T-cell (primary cell): ENCODE measurements around the gene ABCA13. TPM values are rescaled to one million over a fixed set of nuclear protein-coding genes. Genes with fewer than 3 reads are reported as not detected.
A peak's percentile ranks its signal among the peaks of the same experiment; 100 is the strongest.

Experiments
- ATAC-seq, 4 experiments: fragments of 200-7000 bp in 3 of 4; fragments of 150-1000 bp in 1 of 4; cut with Tn5 transposase; replicated peaks in 1 of 4; 1 replicate in 3 of 4; 2 replicates in 1 of 4; pipeline ENCODE4 v1.10.0; 2021; ENCODE audit warnings: moderate library complexity in 3 of 4, mild to moderate bottlenecking in 2 of 4, moderate number of reproducible peaks in 1 of 4
- CTCF ChIA-PET, 2 donors: fragments of 300-600 bp; sonication (Branson Sonifier 250); formaldehyde crosslinking; loops; one replicate each; lab custom pipeline; 2022; ENCODE audit warnings: antibody characterized with exemption in 2 of 2; lab: Charles Lee
- POLR2A ChIA-PET, 2 donors: fragments of 300-600 bp; sonication (Branson Sonifier 250); formaldehyde crosslinking; loops; one replicate each; lab custom pipeline; 2022; ENCODE audit warnings: antibody characterized with exemption in 2 of 2; lab: Charles Lee
- DNase-seq, 35 experiments: peaks; one replicate each; pipeline versions ENCODE4 v3.0.0 to v3.0.0-alpha.2; 2013 to 2023
- H3K27ac ChIP-seq: one replicate; pipeline ENCODE4 v1.5.1; 2013; ENCODE audit warnings: low read length
- H3K27me3 ChIP-seq, 2 experiments: replicated peaks in 1 of 2; 1 replicate in 1 of 2; 2 replicates in 1 of 2; pipeline versions ENCODE4 v1.6.1 to v1.7.0; 2013; ENCODE audit warnings: low read length in 1 of 2, mixed read lengths in 1 of 2; ENCODE audit not compliant: control insufficient read depth in 2 of 2, insufficient read depth in 2 of 2; ENCODE audit errors: extremely low read depth in 1 of 2
- H3K36me3 ChIP-seq, 2 donors: 1 replicate in 1 of 2; 2 replicates in 1 of 2; pipeline versions ENCODE4 v1.6.1 to v1.7.0; 2013; ENCODE audit warnings: low read length in 1 of 2; ENCODE audit not compliant: control insufficient read depth in 2 of 2, insufficient read depth in 1 of 2; ENCODE audit errors: extremely low read depth in 1 of 2
- H3K4me1 ChIP-seq, 2 experiments: 1 replicate in 1 of 2; 2 replicates in 1 of 2; pipeline versions ENCODE4 v1.6.1 to v1.7.0; 2013; ENCODE audit warnings: low read length in 2 of 2, mixed read lengths in 1 of 2; ENCODE audit not compliant: insufficient read depth in 2 of 2, control insufficient read depth in 1 of 2; ENCODE audit errors: extremely low read depth in 1 of 2
- H3K4me3 ChIP-seq, 2 donors: 1 replicate in 1 of 2; 2 replicates in 1 of 2; pipeline versions ENCODE4 v1.5.1 to v1.7.0; 2013; ENCODE audit warnings: mild to moderate bottlenecking in 2 of 2, low read length in 1 of 2, moderate library complexity in 1 of 2; ENCODE audit not compliant: control insufficient read depth in 1 of 2; ENCODE audit errors: extremely low read depth in 1 of 2
- H3K9me3 ChIP-seq: 2 replicates; pipeline ENCODE4 v1.7.0; 2013
- H3K27ac Mint-ChIP-seq, 2 donors: one replicate each; pipeline ENCODE4 v1.8.0; 2020 to 2021; ENCODE audit warnings: mild to moderate bottlenecking in 2 of 2, mixed read lengths in 2 of 2
- H3K27me3 Mint-ChIP-seq, 2 donors: one replicate each; pipeline ENCODE4 v1.8.0; 2021 to 2022; ENCODE audit warnings: mixed read lengths in 2 of 2
- H3K36me3 Mint-ChIP-seq: one replicate; pipeline ENCODE4 v1.8.0; 2021; ENCODE audit warnings: mixed read lengths
- H3K4me1 Mint-ChIP-seq, 3 donors: one replicate each; pipeline ENCODE4 v1.8.0; 2020 to 2022; ENCODE audit warnings: mixed read lengths in 3 of 3, mild to moderate bottlenecking in 1 of 3
- H3K4me3 Mint-ChIP-seq, 3 donors: one replicate each; pipeline ENCODE4 v1.8.0; 2020 to 2022; ENCODE audit warnings: mild to moderate bottlenecking in 3 of 3, mixed read lengths in 3 of 3, moderate library complexity in 3 of 3
- H3K9me3 Mint-ChIP-seq, 3 donors: one replicate each; pipeline ENCODE4 v1.8.0; 2020 to 2022; ENCODE audit warnings: mixed read lengths in 3 of 3
- WGBS: methylation state at CpG from one replicate; pipeline ENCODE4 v1.1.5; 2013; ENCODE audit warnings: missing lambda C conversion rate; ENCODE audit not compliant: insufficient coverage; 5-methylcytosine and 5-hydroxymethylcytosine counted together
- total RNA-seq, 35 experiments: library from RNA in 6 of 35; stranded (reverse) in 6 of 35; fragments of 120-200 nt in 1 of 35; gene quantifications; one replicate each; pipeline versions ENCODE4 v1.2.1 to v1.2.4 and lab custom pipeline; 2013 to 2026

ABCA13 gene
- total RNA-seq, 5 donors from 2014 or later (not counting 1 experiment from before 2014, with no cell fraction given) = 0.22 TPM; not detected in 4

- ATAC-seq (no peak), DNase-seq (no peak)
- WGBS = 0% methylated on average over 1 of the region's 3 CpGs
- H3K4me1 ChIP-seq = no peaks in the 10 kb centered on the region
- H3K4me3 Mint-ChIP-seq = no peak overlapping the region
- peaks cover 0 to 12% (median 7%) of the 10 kb centered on the region in 3 donors for H3K9me3 Mint-ChIP-seq
- H3K27me3 ChIP-seq = peaks cover 0 to 3% of the 10 kb centered on the region in 2 experiments
- no peak overlapping the region for H3K4me3 ChIP-seq
- H3K27me3 Mint-ChIP-seq = peaks cover 11 to 12% of the 10 kb centered on the region in 2 donors
- H3K27ac ChIP-seq = no peak overlapping the region
- no peaks in the 10 kb centered on the region for H3K9me3 ChIP-seq
- no peaks in the 10 kb centered on the region for H3K36me3 ChIP-seq
- H3K27ac Mint-ChIP-seq = peak overlapping the region in 1 of 2 donors; percentile 44
- H3K4me1 Mint-ChIP-seq = no peaks in the 10 kb centered on the region
- CTCF ChIA-PET = no interaction called here
- POLR2A ChIA-PET = no interaction called here
- H3K36me3 Mint-ChIP-seq = no peaks in the 10 kb centered on the region
Observed at GRCh38 chr7:48170506-48170905, 752 bp upstream of the ABCA13 start.

DNA sequence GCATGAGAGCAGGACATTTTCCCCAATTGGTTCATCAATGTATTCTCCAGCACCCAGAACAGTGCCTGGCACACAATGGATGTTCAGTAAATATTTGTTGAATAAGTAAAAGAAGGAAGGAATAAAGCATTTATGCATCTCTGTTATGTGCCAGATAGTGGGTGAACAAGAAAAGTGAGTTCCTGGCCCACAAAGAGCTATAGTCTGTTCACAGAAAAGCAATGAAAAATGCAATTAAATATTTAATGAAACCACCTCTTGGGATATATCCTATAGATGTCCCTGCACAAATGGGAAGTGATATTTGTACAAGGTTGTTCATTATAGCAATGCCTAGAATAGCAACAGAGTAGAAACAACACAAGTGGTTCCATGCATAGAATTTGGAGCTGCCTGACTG, 2.1 kb downstream of the ABCA13 start:
- Histone ChIP-seq H3K4me3 (no peak overlapping the region), H3K36me3 (no peaks in the 10 kb centered on the region), H3K27me3 (peaks cover 0 to 3% of the 10 kb centered on the region in 2 experiments), H3K4me1 (no peaks in the 10 kb centered on the region), H3K27ac (no peak overlapping the region), H3K9me3 (no peaks in the 10 kb centered on the region)
- Mint-ChIP-seq H3K36me3 (no peaks in the 10 kb centered on the region), H3K27ac (no peak overlapping the region), H3K4me1 (no peaks in the 10 kb centered on the region), H3K4me3 (no peak overlapping the region), H3K27me3 (peaks cover 6 to 8% of the 10 kb centered on the region in 2 donors), H3K9me3 (peaks cover 0 to 7% (median 0%) of the 10 kb centered on the region in 3 donors)
- DNase-seq (no peak), ATAC-seq (no peak)
- POLR2A ChIA-PET = no interaction called here
- CTCF ChIA-PET = no interaction called here

DNA sequence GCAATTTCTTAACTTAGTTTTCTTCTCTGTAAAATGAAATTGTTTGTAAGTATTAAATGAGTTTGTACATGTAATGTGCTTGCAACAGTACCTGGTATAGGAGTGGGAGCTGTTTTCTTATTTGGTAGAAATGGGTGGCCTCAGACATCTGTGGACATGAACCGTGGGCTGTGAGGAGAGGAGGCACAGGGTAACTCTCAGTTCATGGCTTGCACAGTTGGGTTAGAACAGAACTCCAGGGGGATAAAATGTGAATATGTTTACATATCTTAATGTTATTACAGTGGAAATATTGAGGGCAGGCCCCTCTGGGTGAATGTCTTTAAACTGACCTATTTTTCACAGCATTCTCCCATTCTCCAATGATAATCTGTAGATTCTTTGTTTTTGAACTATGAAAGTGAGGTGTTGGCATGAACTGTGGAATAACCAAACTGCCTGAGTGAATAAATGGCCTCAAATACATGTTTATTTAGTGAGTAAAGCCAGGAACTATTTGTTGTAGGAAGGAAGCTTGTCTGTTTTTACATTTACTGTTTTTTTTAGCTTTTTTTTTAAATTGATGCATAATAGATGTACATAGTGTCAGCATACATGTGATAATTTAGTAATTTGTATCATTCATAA, 2.6 kb downstream of the ABCA13 start:
- Histone ChIP-seq H3K36me3 (no peaks in the 10 kb centered on the region), H3K27ac (no peak overlapping the region), H3K4me1 (no peaks in the 10 kb centered on the region), H3K4me3 (no peak overlapping the region), H3K9me3 (no peaks in the 10 kb centered on the region), H3K27me3 (peaks cover 0 to 3% of the 10 kb centered on the region in 2 experiments)
- Mint-ChIP-seq H3K4me1 (no peaks in the 10 kb centered on the region), H3K27ac (no peak overlapping the region), H3K27me3 (peaks cover 6% of the 10 kb centered on the region in 2 donors), H3K36me3 (no peaks in the 10 kb centered on the region), H3K4me3 (no peak overlapping the region), H3K9me3 (peaks cover 0 to 5% (median 0%) of the 10 kb centered on the region in 3 donors)
- CTCF ChIA-PET = no interaction called here
- DNase-seq = no peak
- no peak for ATAC-seq
- POLR2A ChIA-PET = no interaction called here
- 80% methylated on average over 1 of the region's 1 CpG for WGBS

DNA sequence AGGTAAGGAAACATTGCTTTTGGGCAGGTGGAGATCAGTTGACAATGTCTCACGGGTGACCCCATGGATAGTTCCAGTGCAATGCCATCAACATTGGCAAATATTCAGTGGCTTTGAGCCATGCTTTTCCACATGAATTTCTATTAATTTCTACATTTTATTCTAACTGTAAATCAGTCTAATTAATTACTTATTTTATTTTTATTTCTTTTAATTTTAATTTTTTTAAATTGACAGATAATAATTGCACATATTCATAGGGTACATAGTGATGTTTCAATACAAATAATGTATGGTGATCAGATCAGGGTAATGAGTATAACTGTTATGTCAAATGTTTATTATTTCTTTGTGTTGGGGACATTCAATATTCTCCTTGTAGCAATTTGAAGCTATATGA, 3.8 kb downstream of the ABCA13 start:
- H3K4me3 Mint-ChIP-seq = no peak overlapping the region
- H3K27me3 Mint-ChIP-seq = peaks cover 0 to 4% of the 10 kb centered on the region in 2 donors
- CTCF ChIA-PET = no interaction called here
- DNase-seq (no peak), ATAC-seq (no peak)
- Histone ChIP-seq H3K9me3 (no peaks in the 10 kb centered on the region), H3K36me3 (no peaks in the 10 kb centered on the region), H3K4me1 (no peaks in the 10 kb centered on the region), H3K4me3 (no peak overlapping the region), H3K27me3 (peaks cover 0 to 3% of the 10 kb centered on the region in 2 experiments), H3K27ac (no peak overlapping the region)
- POLR2A ChIA-PET = no interaction called here
- H3K27ac Mint-ChIP-seq = no peak overlapping the region
- whole genome bisulfite sequencing = no CpG with 5 or more reads among the region's 1 CpG
- H3K4me1 Mint-ChIP-seq = no peaks in the 10 kb centered on the region
- no peaks in the 10 kb centered on the region for H3K36me3 Mint-ChIP-seq
- no peaks in the 10 kb centered on the region for H3K9me3 Mint-ChIP-seq

- Mint-ChIP-seq H3K4me1 (no peaks in the 10 kb centered on the region), H3K9me3 (no peaks in the 10 kb centered on the region), H3K27me3 (peaks cover 0 to 2% of the 10 kb centered on the region in 2 donors), H3K4me3 (no peak overlapping the region), H3K27ac (no peak overlapping the region), H3K36me3 (no peaks in the 10 kb centered on the region)
- Histone ChIP-seq H3K4me1 (no peaks in the 10 kb centered on the region), H3K27ac (no peak overlapping the region), H3K9me3 (no peaks in the 10 kb centered on the region), H3K36me3 (no peaks in the 10 kb centered on the region), H3K27me3 (no peaks in the 10 kb centered on the region), H3K4me3 (no peak overlapping the region)
- WGBS = no CpG with 5 or more reads among the region's 2 CpGs
- ChIA-PET CTCF (no interaction called here), POLR2A (interaction anchor here in 1 of 2 donors (0.6 kb wide), 1 partner anchor 79 kb away, joined by 4 read pairs; no protein-coding TSS in a partner anchor)
- ATAC-seq = no peak
- no peak for DNase-seq
Observed at GRCh38 chr7:48176356-48176893, 5.2 kb downstream of the ABCA13 start.

GRCh38 chr7:48177271-48177670, 6.0 kb downstream of the ABCA13 start:
- no peak overlapping the region for H3K27ac Mint-ChIP-seq
- 88% methylated on average over 11 of the region's 11 CpGs for WGBS
- H3K9me3 ChIP-seq = no peaks in the 10 kb centered on the region
- no peak for ATAC-seq
- H3K4me3 Mint-ChIP-seq = no peak overlapping the region
- H3K27ac ChIP-seq = no peak overlapping the region
- ChIA-PET POLR2A (no interaction called here), CTCF (no interaction called here)
- no peaks in the 10 kb centered on the region for H3K4me1 ChIP-seq
- H3K27me3 ChIP-seq = no peaks in the 10 kb centered on the region
- H3K36me3 ChIP-seq = no peaks in the 10 kb centered on the region
- no peaks in the 10 kb centered on the region for H3K4me1 Mint-ChIP-seq
- peaks cover 0 to 2% of the 10 kb centered on the region in 2 donors for H3K27me3 Mint-ChIP-seq
- H3K4me3 ChIP-seq = no peak overlapping the region
- H3K36me3 Mint-ChIP-seq = no peaks in the 10 kb centered on the region
- no peak for DNase-seq
- no peaks in the 10 kb centered on the region for H3K9me3 Mint-ChIP-seq
